HTR-8/SVneo (cell line): ENCODE results near the gene RASD1.

Source experiments
- DNase-seq: peaks from one replicate; pipeline ENCODE4 v3.0.0; 2011; ENCODE audit warnings: low spot score, mixed read lengths; ENCODE audit not compliant: insufficient read length
- FAIRE-seq: peaks from 2 replicates; lab custom pipeline; 2011; peaks lifted over from hg19 to GRCh38; lab: Jason Lieb, UNC

Gene RASD1, protein sequence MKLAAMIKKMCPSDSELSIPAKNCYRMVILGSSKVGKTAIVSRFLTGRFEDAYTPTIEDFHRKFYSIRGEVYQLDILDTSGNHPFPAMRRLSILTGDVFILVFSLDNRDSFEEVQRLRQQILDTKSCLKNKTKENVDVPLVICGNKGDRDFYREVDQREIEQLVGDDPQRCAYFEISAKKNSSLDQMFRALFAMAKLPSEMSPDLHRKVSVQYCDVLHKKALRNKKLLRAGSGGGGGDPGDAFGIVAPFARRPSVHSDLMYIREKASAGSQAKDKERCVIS

DNA sequence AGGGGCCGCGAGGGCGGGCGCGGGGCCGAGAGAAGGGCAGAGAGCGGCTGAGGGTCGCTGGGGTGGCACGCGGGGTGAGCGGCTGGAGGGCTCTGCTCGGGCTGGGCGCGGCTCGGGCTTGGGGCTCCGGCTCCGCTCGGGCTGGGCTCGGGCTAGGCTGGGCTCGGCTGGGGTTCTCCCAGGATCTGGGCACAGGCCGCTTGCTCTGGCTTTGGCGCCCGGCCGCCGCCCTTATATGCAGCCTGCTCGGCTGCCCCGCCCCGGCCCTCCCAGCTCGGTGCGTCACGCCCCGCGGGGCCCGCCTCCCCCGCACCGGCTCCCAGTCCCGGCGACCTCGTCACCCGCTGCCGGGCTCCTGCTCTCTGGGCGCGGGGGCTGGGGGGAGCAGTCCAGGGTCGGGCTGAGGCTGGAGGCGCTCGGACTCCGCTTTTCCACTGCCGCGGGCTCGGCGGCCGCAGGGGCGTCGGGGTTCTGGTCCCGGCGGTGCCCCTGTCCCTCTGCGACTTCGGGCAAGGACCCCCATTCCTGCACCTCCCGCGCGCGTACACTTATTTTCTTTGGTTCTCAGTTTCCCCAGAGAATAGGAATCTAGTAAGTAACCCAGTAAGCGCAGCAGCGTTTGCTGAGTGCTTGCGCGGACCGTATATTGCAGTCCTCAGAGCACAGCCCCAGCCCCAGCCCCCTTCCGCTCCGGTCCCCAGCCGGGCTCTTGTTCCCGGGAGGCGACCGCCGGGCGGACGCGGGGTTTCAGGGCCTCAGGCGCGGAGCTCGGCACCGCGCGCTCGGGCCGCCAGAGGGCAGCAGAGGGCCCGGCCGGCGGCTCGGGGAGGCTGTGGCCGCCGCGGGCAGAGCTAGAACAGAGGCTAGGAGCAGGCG lies at the start of gene RASD1:
RASD1 (minus strand) TSS at position 207 of the 876 bp plus-strand sequence. CDS start 214 bp downstream, outside the sequence.
- DNase-seq = peak; percentile 89
- FAIRE-seq = peak; percentile 82

DNA sequence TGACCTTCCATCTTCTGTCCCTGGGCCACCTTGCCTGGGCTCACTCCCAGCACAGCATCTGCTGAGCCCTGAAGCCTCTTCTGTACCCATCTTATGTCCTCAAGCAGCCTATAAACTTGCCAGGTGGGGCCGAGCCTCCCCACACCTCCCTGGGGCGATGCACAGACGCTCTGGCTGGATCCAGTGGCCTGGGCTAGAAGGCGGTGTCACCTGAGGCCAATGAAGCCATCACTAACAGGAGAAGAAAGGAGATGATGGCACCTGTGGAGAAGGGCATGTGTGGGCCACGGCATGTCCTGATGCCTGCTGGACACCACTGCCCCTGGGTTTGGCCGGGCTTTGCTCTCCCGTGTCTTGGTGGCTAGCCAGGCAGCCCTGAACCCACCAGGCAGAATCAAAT lies 49.8 kb upstream of the RASD1 start:
- no peak for DNase-seq
- FAIRE-seq = no peak

DNA sequence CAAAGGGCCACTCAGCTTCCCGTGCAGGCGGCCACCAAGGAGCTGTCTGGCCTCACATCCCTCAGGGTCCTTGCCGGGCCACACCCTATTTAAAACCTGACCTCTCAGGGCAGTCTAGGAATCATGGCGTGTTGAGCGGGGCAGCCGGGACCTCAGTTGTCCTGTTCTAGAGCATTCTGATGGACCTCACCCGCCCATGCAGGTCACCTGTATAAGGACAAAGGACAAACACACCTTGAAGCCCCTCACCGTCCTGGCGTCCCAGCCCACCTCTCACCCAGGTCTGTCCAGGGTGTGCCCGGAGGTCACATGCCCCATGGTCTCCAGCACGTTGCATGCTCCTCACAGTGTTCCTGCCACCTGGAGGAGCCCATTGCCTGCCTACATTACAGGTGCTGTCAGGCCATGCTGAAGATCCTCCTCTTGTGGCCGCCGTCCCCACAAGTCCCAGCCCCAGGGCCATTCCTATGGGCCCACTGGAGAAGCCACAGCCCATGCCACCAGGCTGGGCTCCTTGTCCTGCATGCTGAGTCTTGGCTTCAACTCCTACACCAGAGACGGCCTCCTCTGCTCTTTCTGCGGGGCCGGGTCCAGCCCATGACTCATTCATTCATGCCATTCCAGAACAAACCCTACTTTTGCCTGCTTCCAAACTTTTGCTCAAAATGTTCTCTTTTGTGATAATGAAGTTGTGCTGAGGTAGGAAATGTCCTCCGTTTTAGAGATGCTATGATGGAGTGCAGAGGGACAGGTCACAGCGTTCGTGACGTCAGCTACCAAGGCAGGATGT lies 49.0 kb upstream of the RASD1 start:
- FAIRE-seq (peak; percentile 40), DNase-seq (no peak)

DNA sequence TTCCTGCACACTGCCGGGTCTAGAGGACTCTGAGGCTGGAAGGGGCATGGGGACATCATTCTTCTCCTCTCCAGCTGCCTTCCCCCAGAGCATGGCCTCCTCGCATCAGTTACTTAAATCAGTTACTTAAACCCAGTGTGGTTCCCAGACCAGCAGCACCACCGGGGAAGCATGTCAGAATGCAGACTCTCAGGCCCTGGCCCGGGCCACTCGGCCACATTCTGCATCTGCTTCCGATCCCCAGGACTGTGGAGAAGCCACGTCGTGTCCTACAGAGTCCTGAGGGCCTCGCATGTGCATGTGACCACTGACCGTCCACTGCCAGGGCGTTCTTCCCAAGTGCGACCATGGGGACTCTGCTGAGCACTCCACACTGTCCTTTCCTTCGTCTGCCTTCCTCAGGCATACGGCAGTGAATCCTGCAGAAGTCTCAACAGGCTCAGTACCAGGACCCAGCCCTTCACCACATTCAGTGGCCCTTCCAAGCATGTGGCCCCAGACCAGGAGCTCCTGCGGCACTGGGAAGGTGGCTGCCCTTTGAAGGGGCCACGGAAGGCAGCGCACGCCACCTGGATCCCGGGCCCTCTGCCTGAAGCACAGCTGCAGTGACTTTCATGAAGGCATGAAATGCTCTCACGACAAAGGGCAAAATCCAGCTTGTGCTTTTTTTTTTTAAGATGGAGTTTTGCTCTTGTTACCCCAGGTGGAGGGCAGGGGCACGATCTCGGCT lies 46.9 kb upstream of the RASD1 start:
- DNase-seq (no peak), FAIRE-seq (no peak)

DNA sequence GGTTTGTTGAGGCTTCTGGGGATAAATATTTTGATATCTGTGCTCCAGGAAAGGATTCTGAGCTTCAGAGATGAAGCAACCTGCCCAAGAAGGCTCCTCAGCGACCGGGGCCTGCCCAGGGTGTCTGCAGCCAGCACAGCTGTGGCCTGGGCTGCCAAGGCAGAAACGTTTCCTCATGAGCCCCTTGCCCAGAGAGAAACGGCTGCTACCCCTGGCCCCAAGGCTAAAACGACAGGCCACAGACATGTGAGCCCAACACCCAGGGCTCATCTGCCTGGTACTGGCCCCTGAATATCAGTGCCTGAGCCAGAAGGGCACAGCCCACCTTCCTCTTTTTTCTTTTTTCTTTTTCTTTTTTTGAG lies 45.4 kb upstream of the RASD1 start:
- no peak for DNase-seq
- no peak for FAIRE-seq

DNA sequence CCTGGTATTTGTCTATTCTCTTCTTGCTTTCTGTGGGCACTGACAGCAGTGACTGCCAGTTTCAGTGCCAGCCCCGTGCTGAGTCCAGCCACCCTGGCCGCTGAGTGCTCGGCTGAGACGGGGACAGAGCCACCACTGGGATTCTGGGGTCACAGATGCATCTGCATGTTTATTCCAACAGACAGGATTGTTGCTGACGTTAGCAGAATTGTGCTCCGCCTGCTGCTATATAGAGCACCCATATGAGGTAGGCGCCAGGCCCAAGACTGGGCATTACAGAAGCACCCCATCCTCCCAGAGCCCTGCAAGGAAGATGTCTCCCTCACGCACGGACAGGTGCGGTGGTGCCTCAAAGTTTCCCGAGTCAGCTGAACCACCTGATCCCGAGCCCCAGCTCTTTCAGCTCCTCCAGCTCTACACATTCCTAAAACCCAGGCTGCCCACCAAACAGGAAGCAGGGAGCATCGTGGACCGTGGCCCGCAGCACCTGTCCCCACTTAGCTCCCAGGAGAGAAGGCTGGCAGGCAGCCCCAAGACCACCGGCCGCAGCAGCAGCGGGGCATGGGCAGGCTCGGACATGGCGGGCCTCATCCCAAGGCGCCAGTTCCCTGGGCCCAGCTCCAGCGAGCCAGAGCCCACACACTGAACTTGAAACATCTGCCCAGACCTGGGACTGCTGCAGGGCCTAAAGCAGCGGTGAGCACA lies 44.9 kb upstream of the RASD1 start:
- FAIRE-seq (peak; percentile 28), DNase-seq (no peak)

DNA sequence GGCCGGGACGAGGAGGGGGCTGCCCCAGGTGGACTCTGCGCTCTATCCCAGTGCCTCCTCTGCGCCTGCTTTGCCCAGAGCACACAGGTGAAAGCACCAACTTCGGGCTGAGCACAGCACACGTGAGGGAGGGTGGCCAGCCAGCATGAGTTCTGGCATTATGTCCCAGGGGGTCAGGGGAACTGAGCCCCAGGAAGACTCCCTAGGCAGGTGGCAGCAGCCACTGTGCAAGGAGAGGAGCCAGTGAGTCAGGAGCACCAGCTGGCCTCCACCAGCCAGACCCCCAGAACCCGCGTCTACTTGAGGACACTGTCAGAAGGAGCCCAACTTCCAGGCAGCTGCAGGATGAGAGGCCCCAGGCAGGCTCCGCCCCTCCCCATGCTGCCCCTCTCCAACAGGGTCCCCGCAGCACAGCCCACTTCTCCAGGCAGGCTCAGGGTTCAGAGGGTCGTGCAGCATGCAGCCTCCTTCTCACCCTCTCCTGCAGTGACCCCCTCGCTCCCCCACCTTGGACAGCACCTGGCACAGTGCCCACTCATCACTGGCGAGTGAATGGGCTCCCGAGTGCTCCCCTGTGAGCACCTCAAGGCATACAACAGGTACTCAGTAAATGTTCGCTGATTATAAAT lies 44.2 kb upstream of the RASD1 start:
- FAIRE-seq = no peak
- DNase-seq = no peak

DNA sequence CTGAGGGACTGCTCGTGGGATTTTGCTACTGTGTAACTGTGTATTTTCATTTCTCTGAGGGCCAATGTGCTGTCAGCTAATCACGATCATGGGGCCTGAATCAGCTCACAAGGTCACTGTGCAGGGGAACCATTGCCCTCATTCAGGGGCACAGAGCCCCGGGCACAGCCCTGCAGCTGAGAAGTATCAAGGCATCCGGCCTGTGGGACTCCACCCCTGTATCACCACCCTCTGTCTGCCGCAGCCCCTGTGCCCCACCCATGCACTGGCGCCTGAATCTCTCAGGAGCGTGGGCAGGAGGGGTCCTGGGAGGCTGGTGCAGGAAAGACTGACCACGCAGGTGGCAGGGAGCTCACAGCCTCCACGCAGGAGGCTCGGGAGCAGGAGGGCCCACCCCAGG lies 43.4 kb upstream of the RASD1 start:
- DNase-seq (no peak), FAIRE-seq (no peak)

DNA sequence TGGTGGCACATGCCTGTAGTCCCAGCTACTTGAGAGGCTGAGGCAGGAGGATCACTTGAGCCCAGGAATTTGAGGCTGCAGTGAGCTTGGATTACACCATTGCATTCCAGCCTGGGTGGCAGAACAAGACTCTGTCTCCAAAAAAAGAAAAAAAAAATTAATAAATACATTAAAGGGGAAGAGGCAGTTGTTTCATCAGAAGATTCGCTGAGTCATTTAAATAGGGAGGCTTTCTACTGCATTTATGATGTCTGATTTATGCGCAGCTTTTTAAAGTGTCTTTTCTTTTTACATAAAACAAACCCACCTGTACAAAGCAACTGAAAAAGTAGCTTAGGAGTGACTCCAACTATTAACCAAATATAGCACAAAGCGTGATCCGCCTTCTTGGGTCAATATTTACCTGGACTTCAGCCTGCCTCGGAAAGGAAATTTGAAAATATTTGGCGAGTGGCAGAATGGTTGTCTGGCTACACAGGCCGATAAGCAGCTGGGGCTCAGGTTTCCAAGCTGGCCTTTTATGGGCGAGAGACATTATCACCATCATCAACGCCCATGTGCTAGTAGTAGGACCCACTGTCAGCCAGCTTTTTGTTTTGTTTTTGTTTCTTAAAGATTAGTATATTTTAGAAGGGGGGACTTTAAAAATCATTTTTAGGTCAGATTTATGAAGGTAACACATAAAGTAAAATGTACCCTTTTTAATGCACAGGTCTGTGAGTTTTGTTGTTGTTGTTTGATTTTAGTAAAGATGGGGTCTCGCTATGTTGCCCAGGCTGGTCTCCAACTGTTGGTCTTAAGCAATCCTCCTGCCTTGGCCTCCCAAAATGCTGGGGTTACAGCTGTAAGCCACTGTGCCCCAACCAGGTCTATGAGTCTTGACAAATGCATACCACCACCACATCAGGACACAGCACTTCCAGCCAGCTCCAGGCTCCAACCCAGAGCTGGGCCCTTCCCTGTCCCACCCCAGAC lies 42.5 kb upstream of the RASD1 start:
- DNase-seq (no peak), FAIRE-seq (no peak)

DNA sequence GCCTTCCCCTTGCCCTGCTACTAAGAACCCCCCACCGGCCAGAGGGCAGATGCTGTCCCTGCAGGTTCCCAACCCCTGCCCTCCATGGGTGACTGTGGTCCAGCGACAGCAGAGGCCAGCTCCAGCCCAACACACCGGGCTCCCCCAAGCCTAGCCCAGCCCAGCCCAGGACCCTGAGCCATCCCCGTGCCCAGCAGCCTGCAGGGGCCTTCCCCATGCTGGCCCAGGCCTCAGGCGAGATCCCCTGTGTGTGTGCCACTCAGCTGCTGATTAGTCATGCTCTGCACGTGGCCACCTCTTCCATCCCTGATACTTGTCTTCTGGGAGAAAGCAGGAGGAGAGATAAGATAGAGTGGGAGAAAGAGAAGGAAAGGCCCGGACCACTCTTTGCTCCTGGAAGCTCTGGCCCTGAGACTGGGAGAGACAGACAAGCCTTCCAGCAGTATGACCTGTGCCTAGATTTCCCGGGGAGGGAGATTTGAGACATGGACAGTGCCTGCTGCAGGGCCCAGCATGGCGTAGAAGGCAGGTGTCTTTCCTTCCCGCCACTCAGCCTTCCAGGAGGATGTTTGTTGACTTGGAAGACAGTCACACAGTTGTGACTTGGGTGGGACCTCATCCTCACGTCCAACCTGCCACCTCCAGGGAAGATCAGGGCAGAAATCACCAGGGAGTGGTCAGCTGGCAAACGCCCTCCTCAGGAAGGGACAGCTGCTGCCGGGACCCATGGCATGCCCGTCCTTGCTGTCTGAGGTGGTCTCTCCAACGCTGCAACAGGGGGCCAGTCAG lies 41.3 kb upstream of the RASD1 start:
- no peak for DNase-seq
- no peak for FAIRE-seq

DNA sequence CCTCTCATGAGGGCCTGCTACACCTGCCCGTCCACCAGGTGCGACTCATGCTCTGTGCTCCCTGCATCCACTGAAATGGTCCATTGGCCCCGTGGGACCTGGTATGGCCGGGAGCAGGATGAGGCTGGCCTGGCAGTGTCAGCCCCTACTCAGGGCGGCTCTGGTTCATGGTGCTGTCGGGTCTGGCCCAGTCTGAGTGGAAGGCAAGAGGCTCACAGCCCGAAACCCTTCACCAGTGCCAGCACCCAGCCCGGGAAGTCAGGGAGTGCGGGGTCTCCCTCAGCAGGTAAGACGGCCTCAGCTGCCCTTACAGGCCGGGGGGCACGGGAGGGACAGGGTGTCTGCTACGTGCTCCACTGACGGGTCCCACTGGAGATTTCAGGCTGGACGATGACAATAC lies 40.5 kb upstream of the RASD1 start:
- FAIRE-seq = no peak
- no peak for DNase-seq

DNA sequence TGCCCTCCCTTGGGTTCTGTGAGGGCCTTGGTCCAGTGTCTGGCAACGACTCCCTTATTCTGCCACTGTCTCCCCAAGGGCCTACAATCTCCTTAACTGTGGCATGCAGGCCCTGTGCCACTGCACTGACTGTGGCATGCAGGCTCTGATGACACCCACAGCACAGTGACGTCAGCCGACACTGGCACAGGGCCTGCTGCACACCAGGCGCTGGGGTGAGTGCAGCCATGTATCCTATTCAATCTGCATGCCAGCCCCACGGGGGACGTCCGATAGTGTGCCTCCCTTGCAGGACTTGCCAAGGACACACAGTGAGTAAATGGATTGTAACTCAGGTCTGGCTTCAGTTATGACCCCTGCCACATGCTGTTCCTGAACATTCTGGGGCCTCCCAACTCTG lies 39.8 kb upstream of the RASD1 start:
- FAIRE-seq (no peak), DNase-seq (no peak)

DNA sequence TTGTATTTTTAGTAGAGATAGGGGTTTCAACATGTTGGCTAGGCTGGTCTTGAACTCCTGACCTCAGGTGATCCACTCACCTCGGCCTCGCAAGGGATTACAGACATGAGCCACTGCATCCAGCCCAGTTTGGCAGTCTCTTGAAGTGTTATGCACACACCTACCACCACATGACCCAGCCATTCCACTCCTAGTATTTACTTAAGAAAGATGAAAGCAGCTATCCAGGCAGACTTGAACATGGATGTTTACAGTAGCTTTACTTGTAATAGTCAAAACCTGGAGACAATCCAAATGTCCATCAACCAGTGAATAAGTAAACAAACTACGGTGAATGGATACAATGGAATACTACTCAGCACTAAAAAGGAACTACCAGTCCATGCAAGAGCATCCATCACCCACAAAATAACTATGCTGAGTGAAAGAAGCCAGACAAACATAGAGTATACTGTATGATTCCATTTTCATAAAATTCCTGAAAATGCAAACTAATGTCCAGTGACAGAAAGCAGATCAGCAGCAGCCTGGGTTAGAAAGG lies 37.8 kb upstream of the RASD1 start:
- FAIRE-seq (no peak), DNase-seq (no peak)

DNA sequence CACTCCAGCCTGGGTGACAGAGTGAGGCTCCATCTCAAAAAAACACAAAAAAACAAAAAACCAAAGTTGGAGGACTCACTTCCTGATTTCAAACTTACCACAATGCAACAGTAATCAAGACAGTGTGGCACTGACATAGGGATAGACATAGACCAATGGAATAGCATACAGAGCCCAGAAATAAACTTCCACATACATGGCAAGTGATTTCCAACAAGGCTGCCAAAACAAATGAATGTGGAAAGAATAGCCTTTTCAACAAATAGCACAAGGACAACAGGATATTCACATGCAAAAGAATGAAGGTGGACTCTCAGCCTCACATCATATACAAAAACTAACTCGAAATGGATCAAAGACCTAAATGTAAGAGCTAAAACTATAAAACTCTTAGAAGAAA lies 36.8 kb upstream of the RASD1 start:
- FAIRE-seq = peak; percentile 13
- DNase-seq = no peak

DNA sequence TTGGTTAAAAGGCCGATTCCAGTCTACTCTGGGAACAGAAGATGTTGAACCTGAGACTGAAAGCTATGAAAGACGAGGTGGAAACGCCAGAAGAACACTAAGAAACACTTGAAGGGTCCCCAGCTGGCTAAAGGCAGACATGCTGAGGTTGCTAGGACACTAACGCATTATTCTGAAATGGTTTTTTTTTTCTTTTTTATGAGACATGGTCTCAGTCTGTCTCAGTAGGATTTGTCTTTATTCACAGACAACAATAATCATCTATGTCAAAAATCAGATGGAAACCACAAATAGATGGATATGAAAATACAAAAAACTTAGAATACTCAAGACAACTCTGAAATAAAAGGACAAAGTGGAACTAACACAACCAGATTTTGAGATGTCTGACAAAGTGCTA lies 35.0 kb upstream of the RASD1 start:
- FAIRE-seq = no peak
- no peak for DNase-seq

DNA sequence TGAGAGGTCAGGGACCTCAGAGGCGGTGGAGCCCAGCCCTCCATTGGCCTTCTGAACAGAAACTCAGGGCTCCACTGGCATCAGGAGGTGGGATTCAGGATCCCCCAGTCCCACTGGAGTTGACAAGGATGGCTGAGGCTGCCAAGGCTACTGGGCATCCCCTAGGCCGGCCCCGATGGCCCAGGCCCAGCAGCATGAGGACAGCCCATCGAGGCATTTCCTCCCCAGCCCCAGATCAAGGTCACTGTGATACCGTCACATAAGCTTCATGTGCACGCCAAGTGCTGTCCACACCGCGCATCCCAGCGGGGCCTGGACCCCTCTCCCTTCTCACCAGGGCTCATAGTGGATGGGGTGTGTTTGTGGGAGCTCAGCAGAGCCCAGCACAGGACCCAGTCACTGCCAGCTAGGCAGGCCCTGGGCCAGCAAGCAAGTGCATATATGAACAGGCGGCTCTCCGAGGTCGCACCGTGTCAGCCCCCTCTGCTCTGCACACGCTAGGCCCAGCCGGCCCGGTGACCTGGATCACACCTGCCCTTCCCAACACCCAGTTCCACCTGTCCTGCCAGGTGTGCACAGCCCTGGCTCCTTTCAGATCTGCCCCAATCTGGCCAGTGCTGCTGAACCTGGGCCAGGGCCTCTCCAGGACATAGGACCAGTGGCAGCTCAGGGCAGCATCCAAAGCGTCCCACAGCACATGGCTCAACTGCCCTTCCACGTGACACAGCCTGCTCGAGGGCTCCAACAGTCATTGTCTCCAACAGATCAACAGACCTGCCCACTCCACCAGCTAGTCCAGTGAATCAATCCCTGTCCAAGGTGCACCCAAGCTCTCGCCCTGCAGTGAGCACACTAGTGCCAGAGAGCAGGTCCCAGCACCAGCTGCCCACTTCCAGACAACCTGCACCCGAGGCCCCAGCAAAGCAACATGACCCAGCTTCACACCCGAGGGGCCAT lies 32.8 kb upstream of the RASD1 start:
- FAIRE-seq = no peak
- no peak for DNase-seq
